ENCODE data around the gene TRIO. TPM values are rescaled to one million over a fixed set of nuclear protein-coding genes. Genes with fewer than 3 reads are reported as not detected.

The TRIO gene
- total RNA-seq, 1 experiment from 2014 or later, result 99.8 TPM

- no peak for DNase-seq (ENCODE audit: low spot score)
- Histone ChIP-seq H3K36me3 (ENCODE audit: insufficient read depth, low read length, poor library complexity, severe bottlenecking) (peaks cover 28% of the 10 kb centered on the region), H3K4me1 (ENCODE audit: insufficient read depth, low read length, poor library complexity, severe bottlenecking) (peaks cover 19% of the 10 kb centered on the region), H3K27me3 (replicated peaks; ENCODE audit: insufficient read depth, low read depth, low read length, poor library complexity) (no peaks in the 10 kb centered on the region), H3K4me3 (ENCODE audit: low read depth, low read length, poor library complexity, severe bottlenecking) (no peak overlapping the region), H3K27ac (ENCODE audit: low read depth, low read length, poor library complexity, severe bottlenecking) (no peak overlapping the region), H3K9me3 (ENCODE audit: low read depth, low read length, poor library complexity, severe bottlenecking) (no peaks in the 10 kb centered on the region)
- POLR2A ChIA-PET (ENCODE audit: low non-redundant PET), result no interaction called here
- BruUV-seq (replicated peaks), result no TSS peak
- intact Hi-C loops (cut with micrococcal nuclease; ENCODE audit: unreplicated experiment), result no loop called here
- TF ChIP-seq, protein P1, sequence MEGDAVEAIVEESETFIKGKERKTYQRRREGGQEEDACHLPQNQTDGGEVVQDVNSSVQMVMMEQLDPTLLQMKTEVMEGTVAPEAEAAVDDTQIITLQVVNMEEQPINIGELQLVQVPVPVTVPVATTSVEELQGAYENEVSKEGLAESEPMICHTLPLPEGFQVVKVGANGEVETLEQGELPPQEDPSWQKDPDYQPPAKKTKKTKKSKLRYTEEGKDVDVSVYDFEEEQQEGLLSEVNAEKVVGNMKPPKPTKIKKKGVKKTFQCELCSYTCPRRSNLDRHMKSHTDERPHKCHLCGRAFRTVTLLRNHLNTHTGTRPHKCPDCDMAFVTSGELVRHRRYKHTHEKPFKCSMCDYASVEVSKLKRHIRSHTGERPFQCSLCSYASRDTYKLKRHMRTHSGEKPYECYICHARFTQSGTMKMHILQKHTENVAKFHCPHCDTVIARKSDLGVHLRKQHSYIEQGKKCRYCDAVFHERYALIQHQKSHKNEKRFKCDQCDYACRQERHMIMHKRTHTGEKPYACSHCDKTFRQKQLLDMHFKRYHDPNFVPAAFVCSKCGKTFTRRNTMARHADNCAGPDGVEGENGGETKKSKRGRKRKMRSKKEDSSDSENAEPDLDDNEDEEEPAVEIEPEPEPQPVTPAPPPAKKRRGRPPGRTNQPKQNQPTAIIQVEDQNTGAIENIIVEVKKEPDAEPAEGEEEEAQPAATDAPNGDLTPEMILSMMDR (conservative IDR thresholded peaks at IDR 0.05; ENCODE audit: low read depth, low read length), result no peak
- no peak for TF ChIP-seq EZH2 (IDR thresholded peaks at IDR 0.05; ENCODE audit: borderline replicate concordance, low read depth, low read length, poor library complexity, severe bottlenecking)
- CTCF ChIA-PET, result no interaction called here
Measured at GRCh38 chr5:14460844-14461398, 317.8 kb downstream of the TRIO start.

DNA sequence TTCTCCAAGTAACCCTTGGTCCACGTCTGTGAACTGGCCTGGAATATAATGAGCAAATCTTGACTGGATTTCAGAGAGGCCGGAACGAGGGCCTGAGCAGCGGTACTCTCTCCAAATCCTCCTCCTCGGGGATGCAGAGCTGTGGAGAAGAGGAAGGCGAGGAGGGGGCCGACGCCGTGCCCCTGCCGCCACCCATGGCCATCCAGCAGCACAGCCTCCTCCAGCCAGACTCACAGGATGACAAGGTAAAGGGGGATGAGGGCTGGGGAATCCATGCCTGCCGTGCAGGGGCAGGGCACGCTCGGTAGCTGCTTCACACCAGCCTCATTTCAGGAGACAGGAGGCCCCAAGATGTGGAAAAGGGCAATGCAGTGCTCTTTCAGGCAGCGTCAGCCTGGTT, 319.5 kb downstream of the TRIO start:
- Histone ChIP-seq H3K4me3 (ENCODE audit: low read depth, low read length, poor library complexity, severe bottlenecking) (no peak overlapping the region), H3K4me1 (ENCODE audit: insufficient read depth, low read length, poor library complexity, severe bottlenecking) (peaks cover 8% of the 10 kb centered on the region), H3K36me3 (ENCODE audit: insufficient read depth, low read length, poor library complexity, severe bottlenecking) (peaks cover 41% of the 10 kb centered on the region), H3K9me3 (ENCODE audit: low read depth, low read length, poor library complexity, severe bottlenecking) (no peaks in the 10 kb centered on the region), H3K27ac (ENCODE audit: low read depth, low read length, poor library complexity, severe bottlenecking) (no peak overlapping the region), H3K27me3 (replicated peaks; ENCODE audit: insufficient read depth, low read depth, low read length, poor library complexity) (no peaks in the 10 kb centered on the region)
- intact Hi-C loops (cut with micrococcal nuclease; ENCODE audit: unreplicated experiment), result no loop called here
- no TSS peak for BruUV-seq (replicated peaks)
- no peak for DNase-seq (ENCODE audit: low spot score)
- POLR2A ChIA-PET (ENCODE audit: low non-redundant PET), result interaction anchor here (0.6 kb wide), 1 partner anchor 37 kb away, joined by 3 read pairs; no protein-coding TSS in a partner anchor
- TF ChIP-seq, protein P1 (conservative IDR thresholded peaks at IDR 0.05; ENCODE audit: low read depth, low read length), result no peak
- TF ChIP-seq EZH2 (IDR thresholded peaks at IDR 0.05; ENCODE audit: borderline replicate concordance, low read depth, low read length, poor library complexity, severe bottlenecking), result no peak
- CTCF ChIA-PET, result no interaction called here

DNA sequence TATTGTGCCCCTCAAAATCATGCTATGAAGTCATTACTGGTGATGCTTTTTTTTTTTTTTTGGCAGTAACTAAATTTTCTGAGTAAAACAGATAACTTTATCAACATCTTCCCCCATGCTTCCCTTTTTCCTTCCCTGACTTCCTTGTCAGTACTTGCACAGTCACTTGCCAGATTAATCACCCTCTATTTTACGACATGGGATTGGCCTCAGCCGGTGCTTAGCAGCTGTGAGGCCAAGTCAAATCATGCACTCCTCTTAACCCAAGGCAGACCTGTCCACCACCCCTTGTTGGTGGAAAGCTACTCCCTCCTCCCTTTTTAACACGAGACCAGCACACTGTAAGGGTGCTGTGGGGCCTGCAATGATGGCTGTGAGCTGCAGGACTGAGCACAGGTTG, 320.5 kb downstream of the TRIO start:
- no TSS peak for BruUV-seq (replicated peaks)
- intact Hi-C loops (cut with micrococcal nuclease; ENCODE audit: unreplicated experiment), result no loop called here
- H3K27ac ChIP-seq (ENCODE audit: low read depth, low read length, poor library complexity, severe bottlenecking), result no peak overlapping the region
- peaks cover 5% of the 10 kb centered on the region for H3K4me1 ChIP-seq (ENCODE audit: insufficient read depth, low read length, poor library complexity, severe bottlenecking)
- TF ChIP-seq, protein P1 (conservative IDR thresholded peaks at IDR 0.05; ENCODE audit: low read depth, low read length), result no peak
- no peak for TF ChIP-seq EZH2 (IDR thresholded peaks at IDR 0.05; ENCODE audit: borderline replicate concordance, low read depth, low read length, poor library complexity, severe bottlenecking)
- no peak for DNase-seq (ENCODE audit: low spot score)
- ChIA-PET CTCF (no interaction called here), POLR2A (ENCODE audit: low non-redundant PET) (no interaction called here)
- no peak overlapping the region for H3K4me3 ChIP-seq (ENCODE audit: low read depth, low read length, poor library complexity, severe bottlenecking)
- no peaks in the 10 kb centered on the region for H3K27me3 ChIP-seq (replicated peaks; ENCODE audit: insufficient read depth, low read depth, low read length, poor library complexity)
- H3K9me3 ChIP-seq (ENCODE audit: low read depth, low read length, poor library complexity, severe bottlenecking), result no peaks in the 10 kb centered on the region
- peaks cover 41% of the 10 kb centered on the region for H3K36me3 ChIP-seq (ENCODE audit: insufficient read depth, low read length, poor library complexity, severe bottlenecking)

All from A673 (cell line).